Measurements from ENCODE around the gene PRKCQ. TPM values are rescaled to one million over a fixed set of nuclear protein-coding genes. Genes with fewer than 3 reads are reported as not detected.

Gene PRKCQ
- total RNA-seq, 1 experiment from 2014 or later: 12.1 TPM

DNA sequence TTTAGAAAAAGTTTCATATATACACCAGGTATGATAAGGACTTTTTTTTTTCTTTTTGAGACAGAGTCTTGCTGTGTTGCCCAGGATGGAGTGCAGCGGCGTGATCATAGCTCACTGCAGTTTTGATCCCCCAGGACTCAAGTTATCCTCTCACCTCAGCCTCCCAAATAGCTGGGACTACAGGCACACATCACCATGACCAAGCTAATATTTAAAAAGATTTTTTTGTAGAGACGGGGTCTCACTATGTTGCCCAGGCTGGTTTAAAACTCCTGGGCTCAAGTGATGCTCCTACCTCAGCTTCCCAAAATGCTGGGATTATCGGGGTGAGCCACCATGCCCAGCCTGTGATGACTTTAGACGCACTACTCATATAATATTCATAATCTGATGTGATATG lies 2.2 kb upstream of the PRKCQ start:
- WGBS (ENCODE audit: extremely low coverage, insufficient read length, low lambda C conversion rate): no CpG with 5 or more reads among the region's 5 CpGs
- Mint-ChIP-seq H3K27ac (peak overlapping the region in 2 of 3 experiments; percentile 91 to 95; a peak in 4 of 7 replicates), H3K4me1 (peaks cover 39% of the 10 kb centered on the region in 2 experiments)

More for the DNA sequence above, 2.2 kb upstream of the PRKCQ start:
- Histone ChIP-seq H2BK15ac (ENCODE audit: low read depth, low read length) (no peak overlapping the region), H3K4ac (ENCODE audit: low read depth, low read length) (no peak overlapping the region), H3K27me3 (ENCODE audit: insufficient read depth, low read length) (no peaks in the 10 kb centered on the region), H3K56ac (ENCODE audit: insufficient read length, low read depth, low read length) (no peak overlapping the region), H3K18ac (ENCODE audit: insufficient read length, low read depth, low read length) (no peak overlapping the region), H4K8ac (replicated peaks; ENCODE audit: insufficient read length, low read depth, low read length) (no peak overlapping the region), H2BK20ac (ENCODE audit: low read depth, low read length, poor library complexity, severe bottlenecking) (no peak overlapping the region), H4K5ac (ENCODE audit: insufficient read length, low read depth, low read length) (no peak overlapping the region), H3K9ac (ENCODE audit: extremely low read depth, insufficient read length, low read length) (no peak overlapping the region), H3K4me1 (ENCODE audit: insufficient read depth, low read length) (peaks cover 8% of the 10 kb centered on the region; the same call in 1 of the 2 replicates), H3K9me3 (ENCODE audit: control insufficient read depth, low read depth, low read length) (no peaks in the 10 kb centered on the region), H3K79me1 (ENCODE audit: insufficient read depth, low read depth, low read length, poor library complexity, severe bottlenecking) (no peaks in the 10 kb centered on the region), H2AK5ac (ENCODE audit: insufficient read length, low read length) (no peak overlapping the region), H3K23ac (ENCODE audit: insufficient read length, low read depth, low read length) (no peak overlapping the region), H2BK120ac (ENCODE audit: low read depth, low read length, poor library complexity, severe bottlenecking) (no peak overlapping the region), H4K20me1 (ENCODE audit: control insufficient read depth, insufficient read depth, insufficient read length) (no peaks in the 10 kb centered on the region), H3K79me2 (ENCODE audit: insufficient read depth, low read length) (peaks cover 7% of the 10 kb centered on the region; the same call in 1 of the 2 replicates), H3K23me2 (ENCODE audit: insufficient read length, low read depth, low read length, poor library complexity, severe bottlenecking) (peaks cover 18% of the 10 kb centered on the region), H3K4me2 (ENCODE audit: insufficient read depth, insufficient read length, low read length) (peak overlapping the region; percentile 98), H3T11ph (ENCODE audit: low read length) (no peak overlapping the region), H3K27ac (ENCODE audit: insufficient read length, low read depth, low read length) (peak overlapping the region; percentile 6), H2BK5ac (ENCODE audit: insufficient read length, low read length) (no peak overlapping the region), H3K14ac (ENCODE audit: insufficient read depth, low read length) (no peak overlapping the region), H2BK12ac (ENCODE audit: insufficient read length, low read depth, low read length) (no peak overlapping the region), H4K91ac (ENCODE audit: insufficient read length, low read depth, low read length) (no peak overlapping the region), H2AFZ (ENCODE audit: low read length) (no peak overlapping the region)
- Mint-ChIP-seq H3K9me3 (no peaks in the 10 kb centered on the region), H3K4me3 (peak overlapping the region in 1 of 2 experiments; percentile 87; a peak in 2 of 5 replicates), H3K27me3 (ENCODE audit: low read depth) (peaks cover 17% of the 10 kb centered on the region), H3K36me3 (ENCODE audit: insufficient read depth in 1 of 3, low read depth in 3 of 3) (peaks cover 8 to 39% (median 34%) of the 10 kb centered on the region in 3 experiments; a peak in 5 of 7 replicates)
- no peak for TF ChIP-seq CTCF (conservative IDR thresholded peaks at IDR 0.05)
- no peak for DNase-seq
